Stimulated activated CD4-positive, alpha-beta T cell treated with anti-CD3 and anti-CD28 coated beads, Interleukin-15, amount 100 ng/mL, for 1 hour (primary cell): ENCODE measurements around the gene ANKRD24.
"Not testable (repeated sequence)": the region's sequence is repeated elsewhere in the genome, so short reads cannot be mapped to it uniquely, and the experiment has no call there.

Experiments used
- DNase-seq, 2 donors: peaks; one replicate each; pipeline ENCODE4 v3.0.0-alpha.2; 2020; ENCODE audit warnings: low read depth in 1 of 2, low spot score in 1 of 2

Gene ANKRD24

GRCh38 chr19:4267901-4268815, 85.7 kb downstream of the ANKRD24 start:
- DNase-seq: no peak

DNA sequence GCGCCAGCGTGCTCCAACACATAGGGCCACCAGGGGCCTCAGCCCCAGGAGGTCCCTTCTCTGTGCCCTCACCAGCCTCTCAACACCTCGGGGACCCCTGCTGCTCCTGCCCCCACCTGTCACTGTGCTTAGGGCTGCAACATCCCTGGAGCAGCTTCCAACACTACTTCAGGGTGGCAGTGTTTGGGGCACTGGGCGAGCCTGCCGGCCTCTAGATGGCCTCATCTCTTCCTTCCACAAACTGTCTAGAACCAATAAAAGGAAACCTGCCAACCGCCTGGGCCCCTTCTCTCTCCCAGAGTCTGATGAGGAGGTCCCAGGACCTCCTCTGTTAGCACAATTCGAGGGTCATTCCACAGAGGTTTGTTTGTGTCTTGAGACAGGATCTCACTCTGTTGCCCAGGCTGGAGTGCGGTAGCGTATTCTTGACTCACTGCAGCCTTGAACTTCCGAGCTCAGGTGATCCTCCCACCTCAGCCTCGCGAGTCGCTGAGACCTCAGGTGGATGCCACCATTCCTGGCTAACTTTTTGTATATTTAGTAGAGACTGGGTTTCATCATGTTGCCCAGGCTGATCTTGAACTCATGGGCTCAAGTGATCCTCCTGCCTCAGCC, 86.4 kb downstream of the ANKRD24 start:
- no peak for DNase-seq

- DNase-seq: no peak
Observed at GRCh38 chr19:4272894-4273293, 90.4 kb downstream of the ANKRD24 start.

DNA sequence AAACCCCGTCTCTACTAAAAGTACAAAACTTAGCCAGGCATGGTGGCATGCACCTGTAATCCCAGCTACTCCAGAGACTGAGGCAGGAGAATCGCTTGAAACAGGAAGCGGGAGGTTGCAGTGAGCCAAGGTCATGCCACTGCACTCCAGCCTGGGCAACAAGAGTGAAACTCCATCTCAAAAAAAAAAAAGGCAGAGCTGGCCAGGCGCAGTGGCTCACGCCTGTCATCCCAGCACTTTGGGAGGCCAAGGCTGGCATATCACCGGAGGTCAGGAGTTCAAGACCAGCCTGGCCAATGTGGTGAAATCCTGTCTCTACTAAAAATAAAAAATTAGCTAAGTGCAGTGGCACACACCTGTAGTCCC, 91.8 kb downstream of the ANKRD24 start:
- DNase-seq: not testable (repeated sequence)
